Esophagus muscularis mucosa (tissue), 4 donors: Measurements from ENCODE around the gene SSBP2.

ENCODE experiments used
- EP300 ChIP-seq: sonication (generic); formaldehyde crosslinking; IDR thresholded peaks from one replicate; pipeline ENCODE4 v1.6.1; 2017; ENCODE audit warnings: antibody characterized with exemption
- POLR2A ChIP-seq: fragments of 450-650 bp; IDR thresholded peaks from one replicate; pipeline ENCODE4 v1.6.1; 2017; ENCODE audit warnings: antibody characterized with exemption, moderate library complexity, mild to moderate bottlenecking, low read depth
- POLR2AphosphoS5 ChIP-seq, 2 donors: sonication (generic); formaldehyde crosslinking; IDR thresholded peaks; one replicate each; pipeline ENCODE4 v1.6.1; 2017; ENCODE audit warnings: antibody characterized with exemption in 2 of 2
- TF ChIP-seq, protein P1 (sequence below), 3 experiments: fragments of 200-600 bp in 2 of 3; fragments of 450-650 bp in 1 of 3; sonication (generic) in 2 of 3; IDR thresholded peaks; one replicate each; pipeline ENCODE4 v1.5.1; 2017 to 2019; ENCODE audit warnings: antibody characterized with exemption in 3 of 3, mild to moderate bottlenecking in 2 of 3, moderate library complexity in 1 of 3

DNA sequence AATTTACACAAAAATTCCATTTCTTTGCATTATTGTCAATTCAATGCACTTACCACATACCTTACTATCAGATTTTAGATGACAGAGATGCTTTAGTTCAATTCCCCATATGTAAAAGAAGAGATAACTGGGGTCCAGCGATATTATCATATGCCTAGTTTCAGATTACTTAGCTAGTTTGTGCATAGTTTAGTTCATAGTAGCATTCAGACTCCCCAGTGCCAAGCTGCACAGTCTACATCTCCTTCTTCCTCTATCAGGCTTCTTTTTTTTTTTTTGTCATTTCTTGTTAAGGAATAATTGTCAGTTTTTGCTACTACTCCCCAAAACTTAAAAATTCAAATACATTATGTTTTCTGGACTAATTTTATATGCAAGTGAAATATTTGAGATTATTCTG lies 175.0 kb downstream of the SSBP2 start:
- TF ChIP-seq, protein P1, sequence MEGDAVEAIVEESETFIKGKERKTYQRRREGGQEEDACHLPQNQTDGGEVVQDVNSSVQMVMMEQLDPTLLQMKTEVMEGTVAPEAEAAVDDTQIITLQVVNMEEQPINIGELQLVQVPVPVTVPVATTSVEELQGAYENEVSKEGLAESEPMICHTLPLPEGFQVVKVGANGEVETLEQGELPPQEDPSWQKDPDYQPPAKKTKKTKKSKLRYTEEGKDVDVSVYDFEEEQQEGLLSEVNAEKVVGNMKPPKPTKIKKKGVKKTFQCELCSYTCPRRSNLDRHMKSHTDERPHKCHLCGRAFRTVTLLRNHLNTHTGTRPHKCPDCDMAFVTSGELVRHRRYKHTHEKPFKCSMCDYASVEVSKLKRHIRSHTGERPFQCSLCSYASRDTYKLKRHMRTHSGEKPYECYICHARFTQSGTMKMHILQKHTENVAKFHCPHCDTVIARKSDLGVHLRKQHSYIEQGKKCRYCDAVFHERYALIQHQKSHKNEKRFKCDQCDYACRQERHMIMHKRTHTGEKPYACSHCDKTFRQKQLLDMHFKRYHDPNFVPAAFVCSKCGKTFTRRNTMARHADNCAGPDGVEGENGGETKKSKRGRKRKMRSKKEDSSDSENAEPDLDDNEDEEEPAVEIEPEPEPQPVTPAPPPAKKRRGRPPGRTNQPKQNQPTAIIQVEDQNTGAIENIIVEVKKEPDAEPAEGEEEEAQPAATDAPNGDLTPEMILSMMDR (IDR thresholded peaks at IDR 0.05) = no peak
- TF ChIP-seq POLR2AphosphoS5 (IDR thresholded peaks at IDR 0.05) (no peak), POLR2A (no peak), EP300 (no peak)
